Trophoblast cell (in vitro differentiated cells and primary cell): ENCODE measurements around the gene UPK2.
A peak's percentile ranks its signal among the peaks of the same experiment; 100 is the strongest.

Experiments
- DNase-seq, 2 donors: peaks; one replicate each; pipeline ENCODE4 v3.0.0-alpha.2; 2016
- H2AFZ ChIP-seq: 2 replicates; pipeline ENCODE4 v1.6.1; 2013; ENCODE audit warnings: low read length, moderate library complexity, mild to moderate bottlenecking; ENCODE audit not compliant: insufficient read depth, poor library complexity
- H2AK5ac ChIP-seq: 2 replicates; pipeline ENCODE4 v1.6.1; 2013; ENCODE audit warnings: mild to moderate bottlenecking, low read length
- H2BK120ac ChIP-seq: 2 replicates; pipeline ENCODE4 v1.6.1; 2013; ENCODE audit warnings: low read length, mild to moderate bottlenecking, moderate library complexity; ENCODE audit not compliant: insufficient read depth, poor library complexity
- H2BK12ac ChIP-seq: 2 replicates; pipeline ENCODE4 v1.6.1; 2013; ENCODE audit warnings: mild to moderate bottlenecking, low read length, moderate library complexity
- H2BK5ac ChIP-seq: 2 replicates; pipeline ENCODE4 v1.6.1; 2013; ENCODE audit warnings: low read length, low read depth, moderate library complexity, mild to moderate bottlenecking; ENCODE audit not compliant: poor library complexity
- H3K14ac ChIP-seq: 2 replicates; pipeline ENCODE4 v1.6.1; 2013; ENCODE audit warnings: mild to moderate bottlenecking, low read length
- H3K18ac ChIP-seq: 2 replicates; pipeline ENCODE4 v1.6.1; 2013; ENCODE audit warnings: mild to moderate bottlenecking, low read length
- H3K23ac ChIP-seq: 2 replicates; pipeline ENCODE4 v1.6.1; 2013; ENCODE audit warnings: low read length
- H3K27ac ChIP-seq: 2 replicates; pipeline ENCODE4 v1.5.1; 2013; ENCODE audit warnings: low read depth, mild to moderate bottlenecking, inconsistent platforms, low read length, moderate library complexity
- H3K27me3 ChIP-seq: 2 replicates; pipeline ENCODE4 v1.6.1; 2013; ENCODE audit warnings: inconsistent platforms, mild to moderate bottlenecking, low read length, moderate library complexity; ENCODE audit not compliant: insufficient read depth
- H3K36me3 ChIP-seq, 2 experiments: 1 replicate in 1 of 2; 2 replicates in 1 of 2; pipeline ENCODE4 v1.6.1; 2013; ENCODE audit warnings: low read length in 2 of 2, mild to moderate bottlenecking in 2 of 2, moderate library complexity in 1 of 2; ENCODE audit not compliant: insufficient read depth in 2 of 2, control insufficient read depth in 1 of 2
- H3K4ac ChIP-seq: 2 replicates; pipeline ENCODE4 v1.6.1; 2013; ENCODE audit warnings: low read depth, mild to moderate bottlenecking, low read length, moderate library complexity
- H3K4me1 ChIP-seq, 2 experiments: 1 replicate in 1 of 2; 2 replicates in 1 of 2; pipeline ENCODE4 v1.6.1; 2013; ENCODE audit warnings: low read length in 2 of 2, mild to moderate bottlenecking in 2 of 2, moderate library complexity in 1 of 2; ENCODE audit not compliant: insufficient read depth in 2 of 2, control insufficient read depth in 1 of 2
- H3K4me2 ChIP-seq: 2 replicates; pipeline ENCODE4 v1.6.1; 2013; ENCODE audit warnings: inconsistent platforms, mild to moderate bottlenecking, low read length, moderate library complexity
- H3K4me3 ChIP-seq: 2 replicates; pipeline ENCODE4 v1.5.1; 2013; ENCODE audit warnings: mild to moderate bottlenecking, low read depth, low read length, inconsistent platforms
- H3K79me1 ChIP-seq: one replicate; pipeline ENCODE4 v1.6.1; 2013; ENCODE audit warnings: low read length
- H3K79me2 ChIP-seq: 2 replicates; pipeline ENCODE4 v1.6.1; 2013; ENCODE audit warnings: low read length, mild to moderate bottlenecking; ENCODE audit not compliant: control insufficient read depth, insufficient read depth, poor library complexity
- H3K9ac ChIP-seq: 2 replicates; pipeline ENCODE4 v1.6.1; 2013; ENCODE audit warnings: mild to moderate bottlenecking, low read length
- H3K9me3 ChIP-seq: 2 replicates; pipeline ENCODE4 v1.6.1; 2013; ENCODE audit warnings: low read depth, mild to moderate bottlenecking, control low read depth, inconsistent platforms, low read length; ENCODE audit not compliant: insufficient read depth
- H4K12ac ChIP-seq: 2 replicates; pipeline ENCODE4 v1.6.1; 2013; ENCODE audit warnings: low read depth, mild to moderate bottlenecking, low read length, moderate library complexity
- H4K8ac ChIP-seq: 2 replicates; pipeline ENCODE4 v1.6.1; 2013; ENCODE audit warnings: low read depth, mild to moderate bottlenecking, low read length, moderate library complexity
- H4K91ac ChIP-seq: one replicate; pipeline ENCODE4 v1.6.1; 2013; ENCODE audit warnings: low read depth, mild to moderate bottlenecking, low read length, moderate library complexity
- WGBS: extraction: QIAGEN DNeasy Blood & Tissue Kit; methylation state at CpG from one replicate; pipeline ENCODE4 v1.1.7; 2013; ENCODE audit warnings: missing lambda C conversion rate; ENCODE audit not compliant: insufficient read length, insufficient coverage; ENCODE audit errors: extremely low coverage; 5-methylcytosine and 5-hydroxymethylcytosine counted together

The UPK2 gene

GRCh38 chr11:118921121-118921928, 34.8 kb upstream of the UPK2 start:
- H3K27ac ChIP-seq = peak overlapping the region; percentile 99
- H3K4ac ChIP-seq = peak overlapping the region; percentile 97
- H3K14ac ChIP-seq = peak overlapping the region; percentile 94
- H2BK120ac ChIP-seq = peak overlapping the region; percentile 96
- H3K4me1 ChIP-seq = peaks cover 56 to 70% of the 10 kb centered on the region in 2 experiments
- H4K8ac ChIP-seq = peak overlapping the region; percentile 81
- no peaks in the 10 kb centered on the region for H3K27me3 ChIP-seq
- H4K12ac ChIP-seq = peak overlapping the region; percentile 48
- H3K4me3 ChIP-seq = no peak overlapping the region
- peak overlapping the region; percentile 90 for H3K4me2 ChIP-seq
- H4K91ac ChIP-seq = peak overlapping the region; percentile 98
- peaks cover 65% of the 10 kb centered on the region for H3K79me2 ChIP-seq
- H3K18ac ChIP-seq = peak overlapping the region; percentile 96
- no peaks in the 10 kb centered on the region for H3K9me3 ChIP-seq
- H3K79me1 ChIP-seq = peaks cover 80% of the 10 kb centered on the region
- peak overlapping the region; percentile 95 for H2BK12ac ChIP-seq
- peak; percentile 90 to 97 for DNase-seq
- WGBS = no CpG with 5 or more reads among the region's 13 CpGs
- H2AFZ ChIP-seq = no peak overlapping the region
- H3K9ac ChIP-seq = peak overlapping the region; percentile 19
- no peak overlapping the region for H3K23ac ChIP-seq
- H2AK5ac ChIP-seq = peak overlapping the region; percentile 98
- peaks cover 3 to 11% of the 10 kb centered on the region in 2 experiments for H3K36me3 ChIP-seq
- peak overlapping the region; percentile 97 for H2BK5ac ChIP-seq

- H3K36me3 ChIP-seq = peaks cover 2 to 8% of the 10 kb centered on the region in 2 experiments
- H2BK12ac ChIP-seq = peak overlapping the region; percentile 95
- H3K9me3 ChIP-seq = no peaks in the 10 kb centered on the region
- H3K79me2 ChIP-seq = peaks cover 61% of the 10 kb centered on the region
- peak overlapping the region; percentile 99 for H3K4ac ChIP-seq
- H3K4me1 ChIP-seq = peaks cover 52 to 64% of the 10 kb centered on the region in 2 experiments
- H3K18ac ChIP-seq = peak overlapping the region; percentile 96
- peak overlapping the region; percentile 90 for H3K4me2 ChIP-seq
- H3K27ac ChIP-seq = peak overlapping the region; percentile 99
- peak overlapping the region; percentile 19 for H3K9ac ChIP-seq
- peak; percentile 79 to 88 for DNase-seq
- peak overlapping the region; percentile 48 for H4K12ac ChIP-seq
- peak overlapping the region; percentile 81 for H4K8ac ChIP-seq
- peak overlapping the region; percentile 12 for H2AFZ ChIP-seq
- peaks cover 74% of the 10 kb centered on the region for H3K79me1 ChIP-seq
- H2BK120ac ChIP-seq = peak overlapping the region; percentile 96
- peak overlapping the region; percentile 20 for H3K4me3 ChIP-seq
- H3K23ac ChIP-seq = no peak overlapping the region
- peak overlapping the region; percentile 98 for H2AK5ac ChIP-seq
- H2BK5ac ChIP-seq = peak overlapping the region; percentile 97
- peak overlapping the region; percentile 94 for H3K14ac ChIP-seq
- H4K91ac ChIP-seq = peak overlapping the region; percentile 98
- no CpG with 5 or more reads among the region's 20 CpGs for WGBS
- no peaks in the 10 kb centered on the region for H3K27me3 ChIP-seq
These were observed 34.0 kb upstream of the UPK2 start for GRCh38 chr11:118921929-118922744.

DNA sequence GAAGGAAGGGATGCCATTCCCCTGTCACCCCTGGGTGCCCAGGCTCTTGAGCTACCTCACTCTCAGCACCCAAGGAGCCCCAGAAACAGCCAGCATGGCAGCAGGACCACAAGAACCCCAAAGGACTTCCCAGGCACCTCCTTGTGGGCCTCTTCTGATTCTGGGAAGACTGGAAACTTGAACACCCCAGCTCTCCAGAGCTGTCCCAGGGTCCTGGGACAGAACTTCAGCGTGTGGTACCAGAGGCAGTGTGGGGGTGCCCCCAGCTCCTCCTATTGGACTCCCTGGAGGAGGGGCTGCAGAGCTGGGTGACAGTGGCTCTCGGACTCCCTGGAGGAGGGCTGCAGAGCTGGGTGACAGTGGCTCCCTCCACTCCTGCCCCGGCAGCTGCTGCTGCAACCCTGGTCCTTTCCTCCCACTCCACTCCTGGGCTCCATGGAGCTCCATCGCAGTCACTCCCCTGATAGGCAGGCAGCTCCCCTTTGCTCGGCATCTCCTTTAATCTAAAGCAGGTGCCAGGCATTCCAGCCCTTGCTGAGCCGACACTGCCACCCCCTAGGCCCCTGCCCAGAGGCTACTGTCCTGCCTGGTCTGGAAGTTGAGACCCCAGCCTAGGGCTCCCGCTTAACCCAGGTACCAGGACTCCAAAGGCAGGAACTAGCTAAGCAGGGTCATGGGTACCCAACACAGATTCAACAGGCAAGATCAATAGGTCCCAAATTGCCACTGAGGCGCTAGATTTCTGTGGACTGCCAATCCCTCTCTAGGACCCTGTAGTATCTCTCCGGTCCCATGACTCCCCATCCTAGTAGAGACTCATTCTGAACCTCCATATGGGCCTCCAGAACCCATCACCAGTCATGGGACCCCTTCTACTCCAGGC, 33.1 kb upstream of the UPK2 start:
- H3K9ac ChIP-seq = no peak overlapping the region
- H2BK5ac ChIP-seq = peak overlapping the region; percentile 63
- H3K9me3 ChIP-seq = no peaks in the 10 kb centered on the region
- H3K27me3 ChIP-seq = no peaks in the 10 kb centered on the region
- WGBS = no CpG with 5 or more reads among the region's 9 CpGs
- peak overlapping the region; percentile 90 for H3K4me2 ChIP-seq
- peaks cover 2 to 5% of the 10 kb centered on the region in 2 experiments for H3K36me3 ChIP-seq
- H2AFZ ChIP-seq = peak overlapping the region; percentile 12
- peak overlapping the region; percentile 99 for H3K27ac ChIP-seq
- H3K4me1 ChIP-seq = peaks cover 46 to 59% of the 10 kb centered on the region in 2 experiments
- peaks cover 57% of the 10 kb centered on the region for H3K79me2 ChIP-seq
- peak overlapping the region; percentile 30 for H4K8ac ChIP-seq
- peak overlapping the region; percentile 99 for H3K4me3 ChIP-seq
- H2AK5ac ChIP-seq = peak overlapping the region; percentile 83
- H3K14ac ChIP-seq = peak overlapping the region; percentile 80
- H2BK120ac ChIP-seq = peak overlapping the region; percentile 77
- H3K4ac ChIP-seq = peak overlapping the region; percentile 99
- H2BK12ac ChIP-seq = peak overlapping the region; percentile 58
- peak overlapping the region; percentile 78 for H4K91ac ChIP-seq
- H3K23ac ChIP-seq = no peak overlapping the region
- peaks cover 68% of the 10 kb centered on the region for H3K79me1 ChIP-seq
- no peak overlapping the region for H4K12ac ChIP-seq
- DNase-seq = no peak
- peak overlapping the region; percentile 88 for H3K18ac ChIP-seq
